ENCODE data around the gene PDZRN3.

Gene PDZRN3

GRCh38 chr3:73398084-73398483 is 226.7 kb downstream of the PDZRN3 start (continued):
- no peak for TF ChIP-seq ARNTL (CRISPR knock-in tag; IDR thresholded peaks at IDR 0.05; ENCODE audit: borderline replicate concordance, low read depth)

GRCh38 chr3:73394240-73394639 is 230.5 kb downstream of the PDZRN3 start:
- no peak for TF ChIP-seq TCF4 (CRISPR knock-in tag; IDR thresholded peaks at IDR 0.05; ENCODE audit: borderline replicate concordance)
- TF ChIP-seq ARNTL (CRISPR knock-in tag; IDR thresholded peaks at IDR 0.05; ENCODE audit: borderline replicate concordance, low read depth) = no peak
- no peak for TF ChIP-seq ZFP3 (CRISPR knock-in tag; IDR thresholded peaks at IDR 0.05)
- TF ChIP-seq TSHZ2 (CRISPR knock-in tag; IDR thresholded peaks at IDR 0.05) = no peak
- no peak for TF ChIP-seq ZC3H10 (CRISPR knock-in tag; IDR thresholded peaks at IDR 0.05)
- TF ChIP-seq ZFP30 (CRISPR knock-in tag; IDR thresholded peaks at IDR 0.05) = no peak
- TF ChIP-seq OSR1 (CRISPR knock-in tag; IDR thresholded peaks at IDR 0.05) = no peak
- no peak for TF ChIP-seq PPARA (CRISPR knock-in tag; IDR thresholded peaks at IDR 0.05; ENCODE audit: borderline replicate concordance)
- TF ChIP-seq ISL1 (CRISPR knock-in tag; IDR thresholded peaks at IDR 0.05) = no peak
- TF ChIP-seq ZNF8 (CRISPR knock-in tag; IDR thresholded peaks at IDR 0.05) = no peak
- no peak for TF ChIP-seq ZNF70 (CRISPR knock-in tag; IDR thresholded peaks at IDR 0.05)
- TF ChIP-seq GLIS3 (CRISPR knock-in tag; IDR thresholded peaks at IDR 0.05) = no peak
- no peak for TF ChIP-seq ESRRG (CRISPR knock-in tag; IDR thresholded peaks at IDR 0.05)
- no peak for ATAC-seq

GRCh38 chr3:73393005-73393404 is 231.7 kb downstream of the PDZRN3 start:
- no peak for TF ChIP-seq PATZ1 (CRISPR knock-in tag; IDR thresholded peaks at IDR 0.05; ENCODE audit: borderline replicate concordance)
- ATAC-seq = no peak

GRCh38 chr3:73391984-73392383 is 232.8 kb downstream of the PDZRN3 start:
- ATAC-seq = no peak

More at GRCh38 chr3:73391984-73392383, 232.8 kb downstream of the PDZRN3 start:
- TF ChIP-seq ISL1 (CRISPR knock-in tag; IDR thresholded peaks at IDR 0.05) = no peak
- TF ChIP-seq CREB5 (CRISPR knock-in tag; IDR thresholded peaks at IDR 0.05; ENCODE audit: low read depth) = no peak
- TF ChIP-seq BACH2 (CRISPR knock-in tag; IDR thresholded peaks at IDR 0.05; ENCODE audit: borderline replicate concordance) = no peak
- no peak for TF ChIP-seq PPARA (CRISPR knock-in tag; IDR thresholded peaks at IDR 0.05; ENCODE audit: borderline replicate concordance)
- no peak for TF ChIP-seq OSR1 (CRISPR knock-in tag; IDR thresholded peaks at IDR 0.05)
- no peak for TF ChIP-seq ZNF70 (CRISPR knock-in tag; IDR thresholded peaks at IDR 0.05)
- TF ChIP-seq POU6F1 (CRISPR knock-in tag; IDR thresholded peaks at IDR 0.05; ENCODE audit: borderline replicate concordance, low read depth) = no peak
- no peak for TF ChIP-seq ZFP30 (CRISPR knock-in tag; IDR thresholded peaks at IDR 0.05)
- TF ChIP-seq PATZ1 (CRISPR knock-in tag; IDR thresholded peaks at IDR 0.05; ENCODE audit: borderline replicate concordance) = no peak
- TF ChIP-seq SNAI2 (CRISPR knock-in tag; IDR thresholded peaks at IDR 0.05) = no peak
- no peak for TF ChIP-seq RARB (CRISPR knock-in tag; IDR thresholded peaks at IDR 0.05)
- TF ChIP-seq ZNF565 (CRISPR knock-in tag; conservative IDR thresholded peaks at IDR 0.05; ENCODE audit: low read depth) = no peak
- no peak for TF ChIP-seq TCF4 (CRISPR knock-in tag; IDR thresholded peaks at IDR 0.05; ENCODE audit: borderline replicate concordance)
